ENCODE data around the gene CNTNAP5.

The CNTNAP5 gene

GRCh38 chr2:124536591-124536990 lies 511.5 kb downstream of the CNTNAP5 start:
- no peak overlapping the region for H3K4me3 ChIP-seq (ENCODE audit: low read depth, low read length)
- no peak for TF ChIP-seq CTCF (IDR thresholded peaks at IDR 0.05; ENCODE audit: control insufficient read depth, extremely low read depth, insufficient read depth)
- no peak for DNase-seq (ENCODE audit: low read depth)

DNA sequence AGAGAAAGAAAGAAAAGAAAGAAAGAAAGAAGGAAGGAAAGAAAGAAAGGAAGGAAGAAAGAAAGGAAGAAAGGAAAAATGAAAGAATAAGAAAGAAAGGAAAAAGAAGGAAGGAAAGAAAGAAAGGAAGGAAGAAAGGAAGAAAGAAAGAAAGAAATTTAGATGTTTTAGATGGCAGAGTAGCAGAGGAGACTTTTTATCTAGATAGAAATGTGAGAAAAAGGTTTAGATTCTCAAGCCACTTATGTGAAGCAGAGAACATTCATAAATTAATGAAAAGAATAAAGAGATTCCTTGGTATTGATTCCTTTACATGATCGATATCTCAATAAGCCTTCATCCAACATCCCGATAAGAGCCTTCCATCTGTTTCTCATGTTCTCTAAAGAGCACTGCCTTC lies 513.5 kb downstream of the CNTNAP5 start:
- no peak overlapping the region for H3K4me3 ChIP-seq (ENCODE audit: low read depth, low read length)
- TF ChIP-seq CTCF (IDR thresholded peaks at IDR 0.05; ENCODE audit: control insufficient read depth, extremely low read depth, insufficient read depth) = no peak
- no peak for DNase-seq (ENCODE audit: low read depth)

DNA sequence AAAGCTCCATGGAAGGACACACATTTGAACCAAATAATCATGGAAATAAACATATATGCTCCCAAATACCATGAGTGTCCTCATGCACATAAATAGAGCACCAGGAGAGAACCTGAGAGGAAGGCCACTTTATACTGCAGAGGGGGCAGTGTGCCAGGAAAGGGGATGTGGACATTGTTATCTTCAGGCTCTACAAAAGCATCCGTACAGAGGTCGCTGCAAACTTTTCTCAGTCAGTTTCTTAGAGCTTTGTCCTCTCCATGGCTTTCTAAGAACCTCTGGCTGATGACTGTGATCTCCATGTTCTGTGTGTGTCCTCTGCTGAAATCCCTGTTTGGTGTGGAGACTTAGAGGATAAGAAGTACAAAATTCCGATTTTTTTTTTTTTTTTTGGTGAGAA lies 515.7 kb downstream of the CNTNAP5 start:
- H3K4me3 ChIP-seq (ENCODE audit: low read depth, low read length) = no peak overlapping the region
- DNase-seq (ENCODE audit: low read depth) = no peak
- TF ChIP-seq CTCF (IDR thresholded peaks at IDR 0.05; ENCODE audit: control insufficient read depth, extremely low read depth, insufficient read depth) = no peak

DNA sequence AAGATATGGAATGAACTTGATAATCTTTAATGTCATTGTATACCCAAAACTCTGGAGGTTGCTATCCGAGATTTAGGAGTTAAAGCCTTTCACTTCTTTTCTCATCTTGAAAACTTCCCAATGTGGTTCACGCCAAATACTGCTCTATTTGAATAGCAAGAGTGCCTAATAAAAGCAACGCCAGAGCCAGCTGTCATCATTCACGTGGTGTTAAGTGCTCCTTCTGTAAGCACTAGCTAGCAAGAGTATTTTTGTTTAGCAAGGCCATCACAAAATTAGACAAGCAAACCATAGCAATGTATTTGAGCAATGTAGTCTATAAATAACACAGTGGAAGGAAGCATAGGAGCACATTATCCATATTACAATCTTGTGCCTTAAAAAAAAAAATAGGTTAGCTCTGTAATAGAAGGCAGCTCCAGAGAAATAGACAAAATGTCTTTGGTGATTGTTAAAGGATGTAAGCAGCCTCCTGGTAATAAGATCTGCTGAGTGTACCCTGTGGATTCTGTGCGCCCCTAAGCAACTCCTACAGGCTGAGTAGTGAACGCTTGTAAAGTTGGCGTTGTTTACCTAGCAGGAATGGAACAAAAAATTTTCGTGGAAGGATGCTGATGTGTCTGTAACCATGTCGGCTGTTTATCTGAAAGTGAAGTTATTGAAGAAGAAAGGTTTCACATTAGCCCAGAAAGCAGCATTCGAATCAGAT lies 518.0 kb downstream of the CNTNAP5 start:
- no peak for TF ChIP-seq CTCF (IDR thresholded peaks at IDR 0.05; ENCODE audit: control insufficient read depth, extremely low read depth, insufficient read depth)
- DNase-seq (ENCODE audit: low read depth) = no peak
- no peak overlapping the region for H3K4me3 ChIP-seq (ENCODE audit: low read depth, low read length)

DNA sequence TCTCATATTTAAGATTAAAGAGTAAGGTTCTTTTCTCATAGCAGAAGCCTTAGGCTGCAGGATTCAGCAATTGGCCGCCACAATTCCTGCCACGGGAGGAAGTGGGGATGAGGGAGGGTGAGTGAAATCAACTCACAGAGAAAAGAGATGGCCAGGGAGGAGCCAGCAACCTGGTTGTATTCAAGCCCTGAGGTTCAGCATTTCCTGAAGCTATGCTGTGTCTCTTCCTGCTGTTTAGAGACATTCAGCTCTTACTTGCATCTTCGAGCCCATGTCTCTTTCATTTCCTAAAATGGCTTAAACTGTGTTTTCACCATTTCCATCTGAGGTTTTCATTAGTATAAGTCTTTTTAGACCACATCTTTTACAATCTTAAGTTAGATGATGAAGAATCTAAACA lies 522.6 kb downstream of the CNTNAP5 start:
- DNase-seq (ENCODE audit: low read depth) = no peak
- no peak overlapping the region for H3K4me3 ChIP-seq (ENCODE audit: low read depth, low read length)
- TF ChIP-seq CTCF (IDR thresholded peaks at IDR 0.05; ENCODE audit: control insufficient read depth, extremely low read depth, insufficient read depth) = no peak

DNA sequence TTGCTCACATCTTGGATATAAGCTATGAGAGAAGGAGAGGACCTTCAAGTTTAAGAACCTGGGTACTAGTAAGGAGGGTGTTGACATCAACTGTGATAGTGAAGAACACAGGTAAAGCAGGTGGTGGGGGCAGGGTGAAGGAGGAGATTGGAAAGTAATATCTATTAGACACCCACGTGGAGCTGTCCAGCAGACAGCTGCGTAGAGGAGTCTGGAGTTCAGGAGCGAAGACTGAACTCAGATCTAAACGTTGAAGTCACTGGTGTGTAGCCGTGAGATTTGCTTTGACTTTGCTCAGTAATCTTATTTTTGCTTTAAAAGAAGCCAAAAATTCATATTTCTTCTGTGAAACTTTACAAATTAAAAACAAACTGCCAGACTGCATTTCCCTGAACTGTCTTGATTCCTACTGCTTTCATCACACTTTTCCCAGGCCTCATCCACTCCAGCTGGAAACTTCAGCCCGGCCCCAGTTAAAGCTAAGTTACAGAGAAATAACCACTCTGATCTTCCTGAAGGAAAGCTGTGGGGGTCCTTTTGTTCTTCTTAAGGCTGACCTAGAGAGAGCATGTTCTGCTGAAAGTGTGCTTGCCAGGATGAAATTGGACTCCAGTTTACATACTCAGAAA lies 533.3 kb downstream of the CNTNAP5 start:
- TF ChIP-seq CTCF (IDR thresholded peaks at IDR 0.05; ENCODE audit: control insufficient read depth, extremely low read depth, insufficient read depth) = no peak
- no peak for DNase-seq (ENCODE audit: low read depth)
- H3K4me3 ChIP-seq (ENCODE audit: low read depth, low read length) = no peak overlapping the region

DNA sequence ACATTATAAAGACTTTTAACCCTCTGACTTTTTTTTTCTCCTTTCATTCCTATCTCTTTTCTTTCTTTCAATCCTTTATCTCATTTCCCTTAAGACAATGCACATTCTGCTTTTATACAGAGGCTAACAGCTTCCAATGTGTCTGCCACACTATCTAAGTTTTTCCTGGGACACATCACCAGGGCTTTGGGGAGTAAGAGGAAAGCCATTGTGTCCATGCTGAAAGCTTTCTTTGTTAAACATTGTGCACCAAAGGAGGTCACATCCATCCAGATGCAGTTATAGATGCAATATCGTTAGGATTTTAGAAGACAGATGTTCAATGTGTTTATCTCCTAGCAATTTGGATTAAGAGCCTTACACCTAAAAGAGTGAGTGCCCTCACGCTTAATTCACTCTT lies 534.1 kb downstream of the CNTNAP5 start:
- DNase-seq (ENCODE audit: low read depth) = no peak
- no peak for TF ChIP-seq CTCF (IDR thresholded peaks at IDR 0.05; ENCODE audit: control insufficient read depth, extremely low read depth, insufficient read depth)
- H3K4me3 ChIP-seq (ENCODE audit: low read depth, low read length) = no peak overlapping the region
